Keratinocyte (primary cell): Measurements from ENCODE around the gene FAN1.

Experiments used
- CTCF ChIP-seq, 3 experiments: IDR thresholded peaks in 1 of 3; conservative IDR thresholded peaks in 1 of 3; optimal IDR thresholded peaks in 1 of 3; 2 replicates in 2 of 3; 3 replicates in 1 of 3; pipeline versions ENCODE3 to v1.5.1; 2011; ENCODE audit warnings: low read length in 3 of 3, mild to moderate bottlenecking in 3 of 3, moderate library complexity in 2 of 3, control low read depth in 1 of 3, inconsistent platforms in 1 of 3; ENCODE audit not compliant: insufficient read depth in 2 of 3; ENCODE audit errors: extremely low read depth in 1 of 3
- EZH2 ChIP-seq: IDR thresholded peaks from one replicate; pipeline ENCODE4 v1.6.1; 2012; ENCODE audit warnings: inconsistent platforms, mild to moderate bottlenecking, low read length, moderate library complexity

- TF ChIP-seq CTCF (optimal IDR thresholded peaks at IDR 0.05 in 1 of 3, IDR thresholded peaks at IDR 0.05 in 1 of 3, conservative IDR thresholded peaks at IDR 0.05 in 1 of 3; ENCODE audit: extremely low read depth in 1 of 3, insufficient read depth in 2 of 3, low read length in 3 of 3): no peak
- no peak for TF ChIP-seq EZH2
Observed at GRCh38 chr15:30878515-30878914, 25.2 kb upstream of the FAN1 start.
